ENCODE data around the gene FSHR.

The FSHR gene

GRCh38 chr2:49029406-49029805, 124.9 kb downstream of the FSHR start:
- DNase-seq: no peak

GRCh38 chr2:49028101-49028500, 126.2 kb downstream of the FSHR start:
- peak; percentile 9 for DNase-seq

- DNase-seq: no peak
Measured at GRCh38 chr2:49026706-49027105, 127.6 kb downstream of the FSHR start.

- no peak for DNase-seq
Measured at GRCh38 chr2:49021271-49021670, 133.0 kb downstream of the FSHR start.

GRCh38 chr2:49005261-49005660, 149.1 kb downstream of the FSHR start:
- DNase-seq: no peak

GRCh38 chr2:49004036-49004626, 150.2 kb downstream of the FSHR start:
- DNase-seq: no peak

GRCh38 chr2:49003201-49003600, 151.1 kb downstream of the FSHR start:
- DNase-seq: no peak

GRCh38 chr2:49002750-49003149, 151.6 kb downstream of the FSHR start:
- DNase-seq: no peak

- DNase-seq: no peak
Measured at GRCh38 chr2:49000695-49001094, 153.6 kb downstream of the FSHR start.

- no peak for DNase-seq
Measured at GRCh38 chr2:48998449-48998848, 155.9 kb downstream of the FSHR start.

- DNase-seq: no peak
Measured at GRCh38 chr2:48993576-48993975, 160.7 kb downstream of the FSHR start.

- no peak for DNase-seq
Measured at GRCh38 chr2:48991415-48992131, 162.7 kb downstream of the FSHR start.

GRCh38 chr2:48984922-48985321, 169.4 kb downstream of the FSHR start:
- no peak for DNase-seq

- DNase-seq: no peak
Measured at GRCh38 chr2:48983551-48983950, 170.8 kb downstream of the FSHR start.

- no peak for DNase-seq
Measured at GRCh38 chr2:48982887-48983435, 171.4 kb downstream of the FSHR start.

GRCh38 chr2:48980846-48981245, 173.5 kb downstream of the FSHR start:
- DNase-seq: no peak

GRCh38 chr2:48979691-48980090, 174.6 kb downstream of the FSHR start:
- DNase-seq: no peak

- no peak for DNase-seq
Measured at GRCh38 chr2:48978131-48978530, 176.2 kb downstream of the FSHR start.

GRCh38 chr2:48971801-48972200, 182.5 kb downstream of the FSHR start:
- no peak for DNase-seq

GRCh38 chr2:48968011-48968410, 186.3 kb downstream of the FSHR start:
- no peak for DNase-seq

- DNase-seq: no peak
Measured at GRCh38 chr2:48965204-48965603, 189.1 kb downstream of the FSHR start.

GRCh38 chr2:48961009-48961408, 193.3 kb downstream of the FSHR start:
- no peak for DNase-seq

- DNase-seq: no peak
Measured at GRCh38 chr2:48954935-48955334, 199.4 kb downstream of the FSHR start.

- DNase-seq: no peak
Measured at GRCh38 chr2:48954311-48954710, 200.0 kb downstream of the FSHR start.

GRCh38 chr2:48952614-48953013, 201.7 kb downstream of the FSHR start:
- DNase-seq: no peak

All from NCI-H146 (cell line).